H9 (cell line): ENCODE measurements around the gene IGLON5. TPM values are rescaled to one million over a fixed set of nuclear protein-coding genes. Genes with fewer than 3 reads are reported as not detected.

Source experiments
- DNase-seq: peaks from one replicate; pipeline ENCODE4 v3.0.0-alpha.2; 2017
- H2AFZ ChIP-seq: one replicate; pipeline ENCODE4 v1.6.1; 2013; ENCODE audit warnings: mild to moderate bottlenecking, low read length, control low read depth, moderate library complexity
- H2AK5ac ChIP-seq: 2 replicates; pipeline ENCODE4 v1.6.1; 2013; ENCODE audit warnings: low read length, control low read depth, mixed read lengths; ENCODE audit not compliant: insufficient read length
- H2BK120ac ChIP-seq: one replicate; pipeline ENCODE4 v1.6.1; 2013; ENCODE audit warnings: low read depth, mild to moderate bottlenecking, low read length, control low read depth, inconsistent platforms; ENCODE audit not compliant: poor library complexity, severe bottlenecking
- H2BK12ac ChIP-seq: 2 replicates; pipeline ENCODE4 v1.6.1; 2013; ENCODE audit warnings: low read length, control low read depth, mixed read lengths, low read depth; ENCODE audit not compliant: insufficient read length
- H2BK15ac ChIP-seq: 2 replicates; pipeline ENCODE4 v1.6.1; 2013; ENCODE audit warnings: low read depth, low read length, control low read depth
- H2BK20ac ChIP-seq: one replicate; pipeline ENCODE4 v1.6.1; 2013; ENCODE audit warnings: low read depth, mild to moderate bottlenecking, low read length, control low read depth, inconsistent platforms; ENCODE audit not compliant: poor library complexity, severe bottlenecking
- H2BK5ac ChIP-seq: 2 replicates; pipeline ENCODE4 v1.6.1; 2013; ENCODE audit warnings: low read length, control low read depth, mixed read lengths; ENCODE audit not compliant: insufficient read length
- H3K14ac ChIP-seq: 2 replicates; pipeline ENCODE4 v1.6.1; 2013; ENCODE audit warnings: low read length, control low read depth; ENCODE audit not compliant: insufficient read depth
- H3K18ac ChIP-seq: 2 replicates; pipeline ENCODE4 v1.6.1; 2013; ENCODE audit warnings: low read depth, mild to moderate bottlenecking, mixed read lengths, low read length, control low read depth; ENCODE audit not compliant: insufficient read length
- H3K23ac ChIP-seq: 2 replicates; pipeline ENCODE4 v1.6.1; 2013; ENCODE audit warnings: low read length, control low read depth, mixed read lengths, low read depth; ENCODE audit not compliant: insufficient read length
- H3K23me2 ChIP-seq: 2 replicates; pipeline ENCODE4 v1.6.1; 2013; ENCODE audit warnings: low read depth, mild to moderate bottlenecking, mixed read lengths, low read length, control low read depth; ENCODE audit not compliant: insufficient read length, poor library complexity, severe bottlenecking
- H3K27ac ChIP-seq: 2 replicates; pipeline ENCODE4 v1.5.1; 2013; ENCODE audit warnings: low read length, control low read depth, mixed read lengths, low read depth; ENCODE audit not compliant: insufficient read length
- H3K27me3 ChIP-seq: 2 replicates; pipeline ENCODE4 v1.6.1; 2013; ENCODE audit warnings: low read length, control low read depth, inconsistent platforms; ENCODE audit not compliant: insufficient read depth
- H3K4ac ChIP-seq: 2 replicates; pipeline ENCODE4 v1.6.1; 2013; ENCODE audit warnings: low read depth, mild to moderate bottlenecking, control low read depth, inconsistent platforms, low read length, moderate library complexity
- H3K4me1 ChIP-seq: 2 replicates; pipeline ENCODE4 v1.6.1; 2013; ENCODE audit warnings: low read length, control low read depth, inconsistent platforms; ENCODE audit not compliant: insufficient read depth
- H3K4me2 ChIP-seq: 2 replicates; pipeline ENCODE4 v1.6.1; 2013; ENCODE audit warnings: low read length, control low read depth, mixed read lengths; ENCODE audit not compliant: insufficient read length, insufficient read depth
- H3K56ac ChIP-seq: 2 replicates; pipeline ENCODE4 v1.6.1; 2013; ENCODE audit warnings: low read depth, mild to moderate bottlenecking, mixed read lengths, low read length, control low read depth; ENCODE audit not compliant: insufficient read length
- H3K79me1 ChIP-seq: 2 replicates; pipeline ENCODE4 v1.6.1; 2013; ENCODE audit warnings: low read depth, mild to moderate bottlenecking, moderate library complexity, low read length, control low read depth, inconsistent platforms; ENCODE audit not compliant: insufficient read depth, poor library complexity, severe bottlenecking
- H3K79me2 ChIP-seq: 2 replicates; pipeline ENCODE4 v1.6.1; 2013; ENCODE audit warnings: low read length, control low read depth, inconsistent platforms; ENCODE audit not compliant: insufficient read depth
- H3K9ac ChIP-seq: 2 replicates; pipeline ENCODE4 v1.6.1; 2013; ENCODE audit warnings: low read length, control low read depth, mixed read lengths; ENCODE audit not compliant: insufficient read length; ENCODE audit errors: extremely low read depth
- H3K9me3 ChIP-seq: one replicate; pipeline ENCODE4 v1.6.1; 2013; ENCODE audit warnings: low read depth, low read length, inconsistent platforms; ENCODE audit not compliant: control insufficient read depth
- H3T11ph ChIP-seq: one replicate; pipeline ENCODE4 v1.6.1; 2013; ENCODE audit warnings: mild to moderate bottlenecking, low read length, control low read depth, inconsistent platforms
- H4K20me1 ChIP-seq: one replicate; pipeline ENCODE4 v1.6.1; 2013; ENCODE audit not compliant: control insufficient read depth, insufficient read length, insufficient read depth
- H4K5ac ChIP-seq: 2 replicates; pipeline ENCODE4 v1.6.1; 2013; ENCODE audit warnings: low read depth, mild to moderate bottlenecking, mixed read lengths, low read length, control low read depth; ENCODE audit not compliant: insufficient read length
- H4K8ac ChIP-seq: replicated peaks from 2 replicates; pipeline ENCODE4 v1.6.1; 2013; ENCODE audit warnings: low read length, control low read depth, mixed read lengths, low read depth; ENCODE audit not compliant: insufficient read length
- H4K91ac ChIP-seq: 2 replicates; pipeline ENCODE4 v1.6.1; 2013; ENCODE audit warnings: low read depth, mild to moderate bottlenecking, moderate library complexity, mixed read lengths, low read length, control low read depth; ENCODE audit not compliant: insufficient read length
- H3K27ac Mint-ChIP-seq, 3 experiments: 2 replicates in 2 of 3; 3 replicates in 1 of 3; pipeline ENCODE4 v1.8.0; 2020 to 2021; ENCODE audit warnings: mixed read lengths in 3 of 3, mild to moderate bottlenecking in 1 of 3, moderate library complexity in 1 of 3
- H3K27me3 Mint-ChIP-seq: 2 replicates; pipeline ENCODE4 v1.8.0; 2021; ENCODE audit warnings: low read depth, mild to moderate bottlenecking, moderate library complexity, mixed read lengths
- H3K36me3 Mint-ChIP-seq, 3 experiments: 2 replicates in 2 of 3; 3 replicates in 1 of 3; pipeline ENCODE4 v1.8.0; 2020 to 2021; ENCODE audit warnings: low read depth in 3 of 3, mixed read lengths in 3 of 3; ENCODE audit not compliant: insufficient read depth in 1 of 3
- H3K4me1 Mint-ChIP-seq, 2 experiments: 2 replicates each; pipeline ENCODE4 v1.8.0; 2020; ENCODE audit warnings: mixed read lengths in 2 of 2
- H3K4me3 Mint-ChIP-seq, 2 experiments: 2 replicates in 1 of 2; 3 replicates in 1 of 2; pipeline ENCODE4 v1.8.0; 2020 to 2021; ENCODE audit warnings: mild to moderate bottlenecking in 2 of 2, mixed read lengths in 2 of 2, moderate library complexity in 1 of 2
- H3K9me3 Mint-ChIP-seq, 2 experiments: 2 replicates in 1 of 2; 3 replicates in 1 of 2; pipeline ENCODE4 v1.8.0; 2020; ENCODE audit warnings: mild to moderate bottlenecking in 2 of 2, mixed read lengths in 2 of 2, moderate library complexity in 1 of 2
- WGBS: extraction: QIAGEN DNeasy Blood & Tissue Kit; methylation state at CpG from one replicate; pipeline ENCODE4 v1.1.7; 2013; ENCODE audit warnings: missing lambda C conversion rate, low lambda C conversion rate, mixed read lengths; ENCODE audit not compliant: insufficient read length; ENCODE audit errors: extremely low coverage; 5-methylcytosine and 5-hydroxymethylcytosine counted together
- total RNA-seq: library from RNA; stranded (reverse); gene quantifications from 2 replicates; pipeline ENCODE4 v1.2.1, GENCODE V29; 2021
- TF ChIP-seq, protein P1 (sequence below): fragments of 200-600 bp; sonication (generic); conservative IDR thresholded peaks from 3 replicates; pipeline ENCODE4 v1.8.0; 2021; ENCODE audit warnings: antibody characterized with exemption, mild to moderate bottlenecking

The IGLON5 gene
- total RNA-seq, 1 experiment from 2014 or later, result 41.4 TPM

- H3K18ac ChIP-seq, result no peak overlapping the region
- no peak overlapping the region for H3K27ac ChIP-seq
- no peak overlapping the region for H3K9ac ChIP-seq
- H3K79me1 ChIP-seq, result no peaks in the 10 kb centered on the region
- no peak overlapping the region for H3K56ac ChIP-seq
- peaks cover 13 to 21% of the 10 kb centered on the region in 2 experiments for H3K4me1 Mint-ChIP-seq
- H2BK15ac ChIP-seq, result no peak overlapping the region
- no CpG with 5 or more reads among the region's 10 CpGs for WGBS
- H3K14ac ChIP-seq, result no peak overlapping the region
- H4K5ac ChIP-seq, result no peak overlapping the region
- H4K91ac ChIP-seq, result no peak overlapping the region
- no peaks in the 10 kb centered on the region for H3K4me1 ChIP-seq
- no peaks in the 10 kb centered on the region for H3K9me3 ChIP-seq
- no peak overlapping the region for H3K4ac ChIP-seq
- no peak overlapping the region for H2AK5ac ChIP-seq
- H3T11ph ChIP-seq, result no peak overlapping the region
- H4K8ac ChIP-seq, result no peak overlapping the region
- H3K27me3 ChIP-seq, result no peaks in the 10 kb centered on the region
- TF ChIP-seq, protein P1, sequence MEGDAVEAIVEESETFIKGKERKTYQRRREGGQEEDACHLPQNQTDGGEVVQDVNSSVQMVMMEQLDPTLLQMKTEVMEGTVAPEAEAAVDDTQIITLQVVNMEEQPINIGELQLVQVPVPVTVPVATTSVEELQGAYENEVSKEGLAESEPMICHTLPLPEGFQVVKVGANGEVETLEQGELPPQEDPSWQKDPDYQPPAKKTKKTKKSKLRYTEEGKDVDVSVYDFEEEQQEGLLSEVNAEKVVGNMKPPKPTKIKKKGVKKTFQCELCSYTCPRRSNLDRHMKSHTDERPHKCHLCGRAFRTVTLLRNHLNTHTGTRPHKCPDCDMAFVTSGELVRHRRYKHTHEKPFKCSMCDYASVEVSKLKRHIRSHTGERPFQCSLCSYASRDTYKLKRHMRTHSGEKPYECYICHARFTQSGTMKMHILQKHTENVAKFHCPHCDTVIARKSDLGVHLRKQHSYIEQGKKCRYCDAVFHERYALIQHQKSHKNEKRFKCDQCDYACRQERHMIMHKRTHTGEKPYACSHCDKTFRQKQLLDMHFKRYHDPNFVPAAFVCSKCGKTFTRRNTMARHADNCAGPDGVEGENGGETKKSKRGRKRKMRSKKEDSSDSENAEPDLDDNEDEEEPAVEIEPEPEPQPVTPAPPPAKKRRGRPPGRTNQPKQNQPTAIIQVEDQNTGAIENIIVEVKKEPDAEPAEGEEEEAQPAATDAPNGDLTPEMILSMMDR, result no peak
- no peak overlapping the region for H2AFZ ChIP-seq
- no peak overlapping the region for H2BK120ac ChIP-seq
- H3K27me3 Mint-ChIP-seq, result no peaks in the 10 kb centered on the region
- no peaks in the 10 kb centered on the region for H3K79me2 ChIP-seq
- H2BK5ac ChIP-seq, result no peak overlapping the region
- no peaks in the 10 kb centered on the region for H3K23me2 ChIP-seq
- H3K4me3 Mint-ChIP-seq, result peak overlapping the region in 1 of 2 experiments; percentile 48; a peak in 1 of 5 replicates
- H4K20me1 ChIP-seq, result no peaks in the 10 kb centered on the region
- no peak overlapping the region for H2BK20ac ChIP-seq
- no peak overlapping the region for H3K4me2 ChIP-seq
- H2BK12ac ChIP-seq, result no peak overlapping the region
- H3K9me3 Mint-ChIP-seq, result no peaks in the 10 kb centered on the region
- no peak overlapping the region for H3K27ac Mint-ChIP-seq
- no peak overlapping the region for H3K23ac ChIP-seq
- no peak for DNase-seq
- peaks cover under 1 to 12% (median 4%) of the 10 kb centered on the region in 3 experiments; a peak in 5 of 7 replicates for H3K36me3 Mint-ChIP-seq
These were observed 44.8 kb downstream of the IGLON5 start for GRCh38 chr19:51356159-51356801.
